ENCODE results near the gene GRIA3. TPM values are rescaled to one million over a fixed set of nuclear protein-coding genes. Genes with fewer than 3 reads are reported as not detected.

The GRIA3 gene
- total and polyA plus RNA-seq, 10 of the 15 experiments (the other 5 are each of a cell fraction or from before 2014, with no cell fraction given), result 0.45 to 4.3 (median 2.2) TPM

- ATAC-seq (no peak), DNase-seq (ENCODE audit: low read depth, low spot score) (no peak), FAIRE-seq (no peak)
- no peaks in the 10 kb centered on the region for H3K79me2 ChIP-seq (ENCODE audit: control insufficient read depth, insufficient read depth, low read length)
- H3K9me3 ChIP-seq (replicated peaks; ENCODE audit: control insufficient read depth, insufficient read depth, low read length), result no peaks in the 10 kb centered on the region
- TF ChIP-seq CHD1 (IDR thresholded peaks at IDR 0.05; ENCODE audit: low read depth, low read length) (no peak), SIN3A (IDR thresholded peaks at IDR 0.05; ENCODE audit: low read depth, low read length) (no peak), CBFB (IDR thresholded peaks at IDR 0.05; ENCODE audit: low read depth) (no peak), PRDM15 (CRISPR knock-in tag; IDR thresholded peaks at IDR 0.05) (no peak), NKRF (conservative IDR thresholded peaks at IDR 0.05) (no peak), RBBP5 (conservative IDR thresholded peaks at IDR 0.05) (no peak)
- H3K27ac ChIP-seq (ENCODE audit: control insufficient read depth, insufficient read depth), result no peak overlapping the region
- no peak overlapping the region for H3K4me3 ChIP-seq
- no peak overlapping the region for H2AFZ ChIP-seq (ENCODE audit: control insufficient read depth, low read depth, low read length)
- H3K36me3 ChIP-seq (ENCODE audit: control insufficient read depth in 2 of 2, insufficient read depth in 2 of 2, low read length in 1 of 2), result no peaks in the 10 kb centered on the region
- ChIA-PET CTCF (interaction anchor here (1.3 kb wide), 1 partner anchor 523 kb away, joined by 3 read pairs; no protein-coding TSS in a partner anchor), POLR2A (no interaction called here), RAD21 (ENCODE audit: unreplicated experiment) (interaction anchor here (1.0 to 1.2 kb wide), 2 partner anchors 106 to 169 kb away, joined by 3 read pairs; no protein-coding TSS in a partner anchor), SMC1A (ENCODE audit: uncharacterized antibody, unreplicated experiment) (interaction anchor here (0.7 to 2.5 kb wide), 7 partner anchors 10 to 169 kb away, joined by 3 to 8 read pairs (median 3); no protein-coding TSS in a partner anchor)
- in situ Hi-C loops (cut with MboI) (no loop called here), intact Hi-C loops (cut with micrococcal nuclease; ENCODE audit: unreplicated experiment) (no loop called here)
- no peaks in the 10 kb centered on the region for H3K4me1 ChIP-seq (ENCODE audit: control insufficient read depth, insufficient read depth, low read length)
- WGBS (ENCODE audit: insufficient coverage, insufficient replicate concordance, low lambda C conversion rate, missing lambda C conversion rate), result 24% methylated on average over 1 of the region's 1 CpG
- no peaks in the 10 kb centered on the region for H4K20me1 ChIP-seq (ENCODE audit: control insufficient read depth, insufficient read depth)
- no peak overlapping the region for H3K9ac ChIP-seq (ENCODE audit: control insufficient read depth, insufficient read depth, low read length)
- H3K27me3 ChIP-seq (replicated peaks in 1 of 2; ENCODE audit: control insufficient read depth in 2 of 2, insufficient read depth in 2 of 2, low read length in 1 of 2), result no peaks in the 10 kb centered on the region
- BruUV-seq (replicated peaks), result no TSS peak
- H3K4me2 ChIP-seq (ENCODE audit: control insufficient read depth, insufficient read depth), result no peak overlapping the region
Measured at GRCh38 chrX:123254457-123254856, 70.4 kb downstream of the GRIA3 start.
